Breast epithelium (tissue), 4 donors: Measurements from ENCODE around the gene MRAS. TPM values are rescaled to one million over a fixed set of nuclear protein-coding genes. Genes with fewer than 3 reads are reported as not detected.

ENCODE experiments used
- DNase-seq, 2 donors: peaks; one replicate each; pipeline ENCODE4 v3.0.0-alpha.2; 2019; ENCODE audit warnings: low spot score in 2 of 2
- H3K27ac ChIP-seq, 2 donors: fragments of 200-600 bp; sonication (generic) in 1 of 2; one replicate each; pipeline ENCODE4 v1.5.1; 2016 to 2019; ENCODE audit warnings: mild to moderate bottlenecking in 1 of 2
- H3K27me3 ChIP-seq, 2 donors: fragments of 200-600 bp; sonication (generic) in 1 of 2; one replicate each; pipeline versions ENCODE4 v1.5.1 to v1.6.0; 2017 to 2019; ENCODE audit warnings: control low read depth in 1 of 2, mild to moderate bottlenecking in 1 of 2
- H3K36me3 ChIP-seq: fragments of 200-600 bp; one replicate; pipeline ENCODE4 v1.5.1; 2019
- H3K4me1 ChIP-seq, 2 donors: fragments of 200-600 bp; sonication (generic); one replicate each; pipeline ENCODE4 v1.5.1; 2016 to 2019; ENCODE audit warnings: control low read depth in 1 of 2
- H3K4me3 ChIP-seq, 3 donors: fragments of 200-600 bp; sonication (generic); 1 replicate in 2 of 3; 2 replicates in 1 of 3; pipeline ENCODE4 v1.5.1; 2016 to 2019; ENCODE audit warnings: mild to moderate bottlenecking in 3 of 3, moderate library complexity in 2 of 3
- H3K9me3 ChIP-seq, 2 donors: fragments of 200-600 bp; sonication (generic) in 1 of 2; one replicate each; pipeline ENCODE4 v1.5.1; 2016 to 2019; ENCODE audit warnings: control low read depth in 1 of 2
- CTCF ChIP-seq, 3 donors: fragments of 450-650 bp; IDR thresholded peaks; one replicate each; pipeline ENCODE4 v1.5.1; 2016 to 2017; ENCODE audit warnings: antibody characterized with exemption in 3 of 3, mild to moderate bottlenecking in 3 of 3, moderate library complexity in 3 of 3
- POLR2A ChIP-seq: fragments of 450-650 bp; IDR thresholded peaks from one replicate; pipeline ENCODE4 v1.6.1; 2016; ENCODE audit warnings: antibody characterized with exemption, mild to moderate bottlenecking, moderate library complexity
- POLR2AphosphoS5 ChIP-seq, 3 donors: sonication (generic); formaldehyde crosslinking; IDR thresholded peaks; one replicate each; pipeline ENCODE4 v1.6.1; 2017; ENCODE audit warnings: antibody characterized with exemption in 3 of 3
- intact Hi-C: fragments of 100-400 bp; cut with DNase I; formaldehyde crosslinking; loops from one replicate; pipeline ENCODE4 v1.15.1; 2023; ENCODE audit warnings: low total_unique reads
- total RNA-seq, 3 donors: library from RNA; depleted of rRNA; stranded (reverse); fragments of >200 nt; gene quantifications; one replicate each; pipeline ENCODE4 v1.1.0, GENCODE V29; 2016

MRAS gene
- total RNA-seq, 3 donors from 2014 or later, result 39.0 to 157 (median 74.8) TPM

DNA sequence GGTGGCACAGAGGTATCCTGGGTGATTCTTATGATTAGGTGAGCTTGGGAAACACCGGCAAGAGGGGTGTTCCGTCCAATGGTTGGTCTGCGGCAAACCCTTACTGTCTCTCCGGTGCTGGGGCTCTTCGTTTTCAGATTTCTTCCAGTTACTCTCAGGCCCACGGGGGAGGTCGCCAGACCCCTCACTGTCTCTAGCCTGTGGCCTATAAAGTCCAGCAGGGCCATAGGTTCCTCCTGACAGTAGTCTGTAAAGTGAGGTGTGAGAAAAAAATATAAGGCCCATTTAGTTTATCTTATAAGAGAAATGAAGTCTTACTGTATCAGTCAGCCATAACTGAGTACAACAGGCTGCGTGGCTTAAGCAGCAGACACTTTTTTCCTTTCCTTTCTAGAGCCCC lies 87.5 kb downstream of the MRAS start:
- Histone ChIP-seq H3K27me3 (peaks cover 0 to 12% of the 10 kb centered on the region in 2 donors), H3K9me3 (no peaks in the 10 kb centered on the region), H3K36me3 (no peaks in the 10 kb centered on the region), H3K27ac (no peak overlapping the region), H3K4me3 (peak overlapping the region in 2 of 3 donors; percentile 63 to 83), H3K4me1 (no peaks in the 10 kb centered on the region)
- intact Hi-C loops, result no loop called here
- DNase-seq, result no peak
- no peak for TF ChIP-seq POLR2AphosphoS5 (IDR thresholded peaks at IDR 0.05)
- TF ChIP-seq POLR2A, result no peak
- no peak for TF ChIP-seq CTCF (IDR thresholded peaks at IDR 0.05)

DNA sequence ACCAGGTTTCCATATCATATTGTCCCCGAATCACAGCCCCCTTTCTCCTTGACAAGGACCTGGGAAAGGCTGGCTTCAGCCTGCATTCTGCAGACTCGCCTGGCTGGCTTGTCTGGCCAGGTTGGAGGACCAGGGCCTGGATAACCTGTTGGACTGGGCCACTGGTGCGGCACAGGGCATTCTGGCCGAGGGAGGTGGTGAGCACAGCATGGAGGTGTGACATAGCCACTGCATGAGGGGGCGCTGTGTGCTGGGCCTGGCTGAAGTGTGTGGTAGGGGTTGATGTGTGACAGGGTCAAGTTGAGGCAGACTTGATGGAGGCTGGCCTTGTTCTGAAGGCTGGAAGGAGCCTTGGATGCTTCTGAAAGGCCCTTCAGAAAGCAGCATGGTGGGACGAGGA lies 88.9 kb downstream of the MRAS start:
- Histone ChIP-seq H3K4me3 (no peak overlapping the region), H3K27me3 (peaks cover 0 to 8% of the 10 kb centered on the region in 2 donors), H3K36me3 (no peaks in the 10 kb centered on the region), H3K9me3 (no peaks in the 10 kb centered on the region), H3K4me1 (no peaks in the 10 kb centered on the region), H3K27ac (no peak overlapping the region)
- TF ChIP-seq POLR2AphosphoS5 (IDR thresholded peaks at IDR 0.05), result no peak
- TF ChIP-seq CTCF (IDR thresholded peaks at IDR 0.05), result no peak
- DNase-seq, result no peak
- intact Hi-C loops, result no loop called here

GRCh38 chr3:138438896-138439295 lies 90.5 kb downstream of the MRAS start:
- H3K27ac ChIP-seq, result no peak overlapping the region
- intact Hi-C loops, result no loop called here
- no peak overlapping the region for H3K4me3 ChIP-seq
- H3K27me3 ChIP-seq, result peaks cover 0 to 7% of the 10 kb centered on the region in 2 donors
- no peak for TF ChIP-seq CTCF (IDR thresholded peaks at IDR 0.05)
- no peak for TF ChIP-seq POLR2AphosphoS5 (IDR thresholded peaks at IDR 0.05)
- no peak for TF ChIP-seq POLR2A
- DNase-seq, result no peak
- no peaks in the 10 kb centered on the region for H3K9me3 ChIP-seq
- no peaks in the 10 kb centered on the region for H3K36me3 ChIP-seq
- H3K4me1 ChIP-seq, result no peaks in the 10 kb centered on the region

DNA sequence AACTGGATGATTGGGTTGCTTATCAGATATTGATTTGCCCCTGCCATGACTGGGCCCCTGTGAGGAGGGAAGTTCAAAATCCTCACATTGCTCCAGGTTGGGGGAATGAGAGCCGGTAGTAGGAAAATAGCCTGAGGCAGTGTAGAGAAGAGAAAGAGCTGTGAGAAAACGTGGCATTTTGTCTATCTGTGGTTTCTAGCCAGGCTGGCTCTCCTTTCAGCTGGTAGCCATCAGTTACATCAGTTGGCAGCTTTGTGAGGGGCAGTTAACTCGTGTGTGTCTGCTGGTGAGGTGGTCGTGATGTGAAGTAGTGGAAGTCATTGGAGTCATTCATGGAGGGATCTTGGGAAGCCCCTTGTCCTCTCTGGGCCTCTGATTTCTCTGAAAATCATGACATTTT lies 91.3 kb downstream of the MRAS start:
- TF ChIP-seq POLR2AphosphoS5 (IDR thresholded peaks at IDR 0.05) (no peak), CTCF (IDR thresholded peaks at IDR 0.05) (no peak), POLR2A (no peak)
- H3K27me3 ChIP-seq, result peaks cover 0 to 5% of the 10 kb centered on the region in 2 donors
- H3K36me3 ChIP-seq, result no peaks in the 10 kb centered on the region
- no peaks in the 10 kb centered on the region for H3K4me1 ChIP-seq
- H3K9me3 ChIP-seq, result no peaks in the 10 kb centered on the region
- H3K4me3 ChIP-seq, result no peak overlapping the region
- intact Hi-C loops, result no loop called here
- H3K27ac ChIP-seq, result no peak overlapping the region
- no peak for DNase-seq

- no peak for DNase-seq
- no peak overlapping the region for H3K27ac ChIP-seq
- no peaks in the 10 kb centered on the region for H3K4me1 ChIP-seq
- intact Hi-C loops, result no loop called here
- no peaks in the 10 kb centered on the region for H3K36me3 ChIP-seq
- H3K27me3 ChIP-seq, result peaks cover 0 to 5% of the 10 kb centered on the region in 2 donors
- TF ChIP-seq POLR2AphosphoS5 (IDR thresholded peaks at IDR 0.05) (no peak), POLR2A (no peak), CTCF (IDR thresholded peaks at IDR 0.05) (no peak)
- no peaks in the 10 kb centered on the region for H3K9me3 ChIP-seq
- H3K4me3 ChIP-seq, result no peak overlapping the region
Observed at GRCh38 chr3:138440121-138440521, 91.7 kb downstream of the MRAS start.
